Lower lobe of right lung (tissue), 2 donors: ENCODE data around the gene RTEL1. TPM values are rescaled to one million over a fixed set of nuclear protein-coding genes. Genes with fewer than 3 reads are reported as not detected.
A peak's percentile ranks its signal among the peaks of the same experiment; 100 is the strongest.

Experiments
- ATAC-seq, 2 donors: fragments of 200-7000 bp; cut with Tn5 transposase; one replicate each; pipeline ENCODE4 v1.9.1; 2020 to 2022; ENCODE audit warnings: mild to moderate bottlenecking in 2 of 2, moderate library complexity in 2 of 2
- DNase-seq: peaks from one replicate; pipeline ENCODE4 v3.0.0-alpha.2; 2020
- H3K27ac ChIP-seq: fragments of 200-600 bp; one replicate; pipeline ENCODE4 v1.8.0; 2022
- H3K27me3 ChIP-seq: fragments of 200-600 bp; one replicate; pipeline ENCODE4 v1.8.0; 2022; ENCODE audit warnings: low read depth
- H3K36me3 ChIP-seq: fragments of 200-600 bp; one replicate; pipeline ENCODE4 v1.8.0; 2022; ENCODE audit warnings: mild to moderate bottlenecking
- H3K4me1 ChIP-seq: fragments of 200-600 bp; one replicate; pipeline ENCODE4 v1.8.0; 2022
- H3K4me3 ChIP-seq: fragments of 200-600 bp; one replicate; pipeline ENCODE4 v1.8.0; 2022; ENCODE audit warnings: mild to moderate bottlenecking
- H3K9me3 ChIP-seq: fragments of 200-600 bp; one replicate; pipeline ENCODE4 v1.8.0; 2022
- intact Hi-C: fragments of 100-400 bp; cut with DNase I; formaldehyde crosslinking; loops from one replicate; pipeline ENCODE4 v1.11.0; 2022
- total RNA-seq: library from RNA; stranded (reverse); fragmentation: NEBNext Ultra II Directional; extraction: Animal tissue kit (Norgen Biotek cat#: 25700); gene quantifications from one replicate; pipeline ENCODE4 v1.2.1, GENCODE V29; 2021
- TF ChIP-seq, protein P1 (sequence below): fragments of 200-600 bp; IDR thresholded peaks from one replicate; pipeline ENCODE4 v1.8.0; 2022; ENCODE audit warnings: antibody characterized with exemption, mild to moderate bottlenecking
- donor health status: DM: no; HTN: yes; CAD: no; lungs with severe emphysema.

Gene RTEL1
- total RNA-seq, 1 donor from 2014 or later = 23.8 TPM

DNA sequence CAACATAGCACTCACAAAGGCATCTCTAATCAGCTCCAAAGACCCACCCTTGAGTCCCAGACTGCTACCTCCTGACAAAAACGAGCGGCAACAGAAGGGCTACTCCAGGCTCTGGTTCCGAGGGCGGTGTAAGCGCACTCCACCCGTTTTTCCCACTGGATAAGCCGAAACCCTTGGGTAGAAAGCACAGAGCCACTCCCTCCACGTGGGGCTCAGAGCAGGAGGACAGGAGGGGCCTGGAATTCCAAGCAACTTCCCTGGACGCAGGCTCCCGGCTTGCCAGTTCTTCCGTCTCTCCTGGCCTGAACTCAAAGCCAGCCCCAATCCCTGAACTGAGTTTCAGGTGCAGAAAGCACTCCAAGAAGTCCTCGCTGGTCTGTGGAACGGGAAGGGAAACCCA is 38.6 kb upstream of the RTEL1 start:
- H3K9me3 ChIP-seq = no peaks in the 10 kb centered on the region
- no peak for ATAC-seq
- H3K4me3 ChIP-seq = no peak overlapping the region
- TF ChIP-seq, protein P1, sequence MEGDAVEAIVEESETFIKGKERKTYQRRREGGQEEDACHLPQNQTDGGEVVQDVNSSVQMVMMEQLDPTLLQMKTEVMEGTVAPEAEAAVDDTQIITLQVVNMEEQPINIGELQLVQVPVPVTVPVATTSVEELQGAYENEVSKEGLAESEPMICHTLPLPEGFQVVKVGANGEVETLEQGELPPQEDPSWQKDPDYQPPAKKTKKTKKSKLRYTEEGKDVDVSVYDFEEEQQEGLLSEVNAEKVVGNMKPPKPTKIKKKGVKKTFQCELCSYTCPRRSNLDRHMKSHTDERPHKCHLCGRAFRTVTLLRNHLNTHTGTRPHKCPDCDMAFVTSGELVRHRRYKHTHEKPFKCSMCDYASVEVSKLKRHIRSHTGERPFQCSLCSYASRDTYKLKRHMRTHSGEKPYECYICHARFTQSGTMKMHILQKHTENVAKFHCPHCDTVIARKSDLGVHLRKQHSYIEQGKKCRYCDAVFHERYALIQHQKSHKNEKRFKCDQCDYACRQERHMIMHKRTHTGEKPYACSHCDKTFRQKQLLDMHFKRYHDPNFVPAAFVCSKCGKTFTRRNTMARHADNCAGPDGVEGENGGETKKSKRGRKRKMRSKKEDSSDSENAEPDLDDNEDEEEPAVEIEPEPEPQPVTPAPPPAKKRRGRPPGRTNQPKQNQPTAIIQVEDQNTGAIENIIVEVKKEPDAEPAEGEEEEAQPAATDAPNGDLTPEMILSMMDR = no peak
- H3K4me1 ChIP-seq = no peaks in the 10 kb centered on the region
- intact Hi-C loops = no loop called here
- peaks cover 44% of the 10 kb centered on the region for H3K36me3 ChIP-seq
- no peak overlapping the region for H3K27ac ChIP-seq
- no peaks in the 10 kb centered on the region for H3K27me3 ChIP-seq
- no peak for DNase-seq

DNA sequence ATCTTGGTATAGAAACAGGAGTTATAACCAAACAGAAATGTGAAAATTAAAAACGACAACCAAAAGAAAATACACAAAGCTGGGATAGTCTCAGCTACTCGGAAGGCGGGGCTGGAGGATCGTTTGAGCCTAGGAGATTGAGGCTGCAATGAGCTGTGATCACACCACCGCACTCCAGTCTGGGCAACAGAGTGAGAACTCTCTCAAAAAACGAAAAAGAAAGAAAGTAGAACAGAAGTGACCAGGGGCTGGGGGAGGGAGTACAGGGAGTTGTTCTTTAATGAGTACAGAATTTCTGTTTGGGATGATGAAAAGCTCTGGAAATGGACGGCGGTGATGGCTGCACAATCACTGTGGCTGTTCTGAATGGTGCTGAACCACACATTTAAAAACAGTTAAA is 37.1 kb upstream of the RTEL1 start:
- peaks cover 8% of the 10 kb centered on the region for H3K4me1 ChIP-seq
- H3K4me3 ChIP-seq = no peak overlapping the region
- H3K27me3 ChIP-seq = no peaks in the 10 kb centered on the region
- ATAC-seq (peak in 1 of 2 donors; percentile 27), DNase-seq (no peak)
- no peak overlapping the region for H3K27ac ChIP-seq
- TF ChIP-seq, protein P1 = no peak
- H3K36me3 ChIP-seq = peaks cover 32% of the 10 kb centered on the region
- intact Hi-C loops = no loop called here
- H3K9me3 ChIP-seq = no peaks in the 10 kb centered on the region

DNA sequence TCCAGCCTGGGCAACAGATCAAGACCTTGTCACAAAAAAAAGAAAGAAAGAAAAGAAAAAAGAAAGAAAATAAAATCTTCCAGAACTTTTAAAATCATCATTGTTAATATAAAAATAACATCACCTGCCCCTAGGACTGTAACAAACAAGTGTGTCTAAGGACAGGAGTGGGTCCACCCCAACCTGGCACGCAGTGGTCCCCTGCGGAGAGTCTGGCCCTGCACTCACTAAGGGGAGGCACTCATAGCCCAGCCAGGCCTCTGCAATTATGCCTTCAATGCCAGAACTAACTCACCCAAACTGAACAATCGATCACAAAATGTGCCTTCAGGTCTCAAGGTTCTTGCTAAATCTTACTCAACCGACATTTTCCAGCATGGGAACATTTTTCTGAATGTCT is 36.0 kb upstream of the RTEL1 start:
- H3K4me3 ChIP-seq = no peak overlapping the region
- ATAC-seq (no peak), DNase-seq (no peak)
- peaks cover 21% of the 10 kb centered on the region for H3K36me3 ChIP-seq
- no peaks in the 10 kb centered on the region for H3K9me3 ChIP-seq
- TF ChIP-seq, protein P1 = no peak
- peaks cover 8% of the 10 kb centered on the region for H3K4me1 ChIP-seq
- no peaks in the 10 kb centered on the region for H3K27me3 ChIP-seq
- intact Hi-C loops = no loop called here
- no peak overlapping the region for H3K27ac ChIP-seq

DNA sequence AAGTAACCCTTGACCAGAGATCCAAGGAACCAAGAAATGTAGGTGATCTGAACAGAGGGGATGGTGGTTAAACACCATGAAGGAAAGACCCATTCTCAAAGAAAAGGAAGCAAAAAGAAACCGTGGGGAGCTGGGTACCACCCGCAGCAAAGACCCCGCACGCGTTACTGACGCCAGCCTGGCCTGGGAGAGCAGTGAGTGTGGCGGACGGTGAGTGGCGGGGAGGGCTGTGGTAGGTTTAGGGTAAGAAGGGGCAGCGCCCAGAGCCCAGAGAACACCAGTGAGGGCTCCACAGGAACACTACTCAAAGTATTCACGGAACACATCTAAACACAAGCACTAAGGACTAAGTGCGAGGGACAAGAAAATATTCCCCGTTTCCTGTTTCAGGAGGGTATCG is 35.4 kb upstream of the RTEL1 start:
- peaks cover 8% of the 10 kb centered on the region for H3K4me1 ChIP-seq
- intact Hi-C loops = no loop called here
- DNase-seq (no peak), ATAC-seq (no peak)
- TF ChIP-seq, protein P1 = no peak
- no peak overlapping the region for H3K4me3 ChIP-seq
- peaks cover 14% of the 10 kb centered on the region for H3K36me3 ChIP-seq
- H3K9me3 ChIP-seq = no peaks in the 10 kb centered on the region
- no peak overlapping the region for H3K27ac ChIP-seq
- H3K27me3 ChIP-seq = no peaks in the 10 kb centered on the region

DNA sequence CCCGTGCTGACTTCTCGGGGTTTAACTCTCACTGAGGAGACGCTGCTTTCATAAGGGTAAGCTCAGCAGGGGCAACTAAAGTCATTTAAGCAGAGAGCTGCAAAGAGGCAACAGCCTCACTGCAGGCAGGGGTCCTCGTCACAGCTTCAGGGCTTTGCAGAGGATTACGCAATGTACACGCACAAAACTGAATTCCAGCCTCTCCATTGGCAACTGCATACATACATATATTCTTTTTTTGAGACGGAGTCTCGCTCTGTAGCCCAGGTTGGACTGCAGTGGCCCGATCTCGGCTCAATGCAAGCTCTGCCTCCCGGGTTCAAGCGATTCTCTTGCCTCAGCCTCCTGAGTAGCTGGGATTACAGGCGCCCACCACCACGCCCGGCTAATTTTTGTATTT is 33.6 kb upstream of the RTEL1 start:
- Histone ChIP-seq H3K4me1 (peaks cover 21% of the 10 kb centered on the region), H3K27me3 (no peaks in the 10 kb centered on the region), H3K36me3 (no peaks in the 10 kb centered on the region), H3K9me3 (no peaks in the 10 kb centered on the region), H3K27ac (no peak overlapping the region), H3K4me3 (no peak overlapping the region)
- TF ChIP-seq, protein P1 = no peak
- ATAC-seq (no peak), DNase-seq (no peak)
- intact Hi-C loops = no loop called here
